Measurements from ENCODE around the gene FARS2. TPM values are rescaled to one million over a fixed set of nuclear protein-coding genes. Genes with fewer than 3 reads are reported as not detected.

FARS2 gene
- total and polyA plus RNA-seq, 2 donors (not counting 3 experiments of a cell fraction or from before 2014, with no cell fraction given): 20.2 to 20.5 TPM

DNA sequence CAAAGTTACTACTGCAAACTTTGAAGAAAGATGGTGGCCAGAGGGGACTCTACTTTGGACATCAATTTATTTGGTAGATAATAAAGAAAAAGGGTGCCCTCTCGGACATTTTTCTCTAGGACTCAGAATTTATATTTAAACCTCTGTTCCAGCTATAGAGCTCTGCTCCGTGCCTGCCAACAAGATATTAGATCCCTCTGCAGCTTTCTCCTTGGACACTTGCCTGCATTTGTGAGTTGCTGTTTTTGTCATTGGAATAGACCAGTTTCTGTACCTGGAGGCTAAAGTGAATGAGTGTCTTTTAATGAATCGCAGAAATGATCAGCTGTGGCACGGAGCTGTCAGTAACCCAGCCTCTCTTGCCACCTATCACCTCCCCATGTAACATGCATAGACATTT, 491.9 kb downstream of the FARS2 start:
- Histone ChIP-seq H3K36me3 (ENCODE audit: control insufficient read depth in 2 of 2, extremely low read depth in 1 of 2, insufficient read depth in 2 of 2, low read length in 2 of 2) (no peaks in the 10 kb centered on the region), H3K27ac (ENCODE audit: insufficient read depth, low read depth, low read length) (no peak overlapping the region), H4K20me1 (replicated peaks; ENCODE audit: control insufficient read depth, extremely low read depth, insufficient read depth, low read length) (no peaks in the 10 kb centered on the region), H3K27me3 (ENCODE audit: control insufficient read depth in 2 of 2, insufficient read depth in 2 of 2, low read length in 2 of 2) (no peaks in the 10 kb centered on the region), H3K9me3 (replicated peaks; ENCODE audit: control insufficient read depth, insufficient read depth, low read length) (peaks cover 2% of the 10 kb centered on the region), H3K79me2 (ENCODE audit: control insufficient read depth, insufficient read depth, low read length) (no peaks in the 10 kb centered on the region), H3K4me2 (ENCODE audit: insufficient read depth, low read length) (no peak overlapping the region), H3K4me1 (ENCODE audit: control insufficient read depth, extremely low read depth, insufficient read depth, low read length) (no peaks in the 10 kb centered on the region), H3K9ac (replicated peaks; ENCODE audit: extremely low read depth, insufficient read depth, low read length) (no peak overlapping the region), H3K9me1 (replicated peaks; ENCODE audit: control insufficient read depth, extremely low read depth, insufficient read depth, low read length) (peaks cover 3% of the 10 kb centered on the region), H3K4me3 (replicated peaks in 1 of 3; ENCODE audit: insufficient read depth in 1 of 3, low read depth in 1 of 3, low read length in 3 of 3) (no peak overlapping the region), H2AFZ (ENCODE audit: low read depth, low read length) (no peak overlapping the region)
- no peak for TF ChIP-seq POLR2A (IDR thresholded peaks at IDR 0.05; ENCODE audit: low read depth, low read length)
- TF ChIP-seq MYC (IDR thresholded peaks at IDR 0.05; ENCODE audit: low read depth, low read length): no peak
- no peak for TF ChIP-seq FOS (IDR thresholded peaks at IDR 0.05; ENCODE audit: borderline replicate concordance, insufficient read depth, low read length)
- no peak for TF ChIP-seq GATA2 (IDR thresholded peaks at IDR 0.05; ENCODE audit: insufficient read depth, insufficient read length, low read depth, low read length)
- no peak for TF ChIP-seq EZH2 (IDR thresholded peaks at IDR 0.05; ENCODE audit: borderline replicate concordance, low read depth, low read length, severe bottlenecking)
- TF ChIP-seq, protein P1, sequence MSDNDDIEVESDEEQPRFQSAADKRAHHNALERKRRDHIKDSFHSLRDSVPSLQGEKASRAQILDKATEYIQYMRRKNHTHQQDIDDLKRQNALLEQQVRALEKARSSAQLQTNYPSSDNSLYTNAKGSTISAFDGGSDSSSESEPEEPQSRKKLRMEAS (IDR thresholded peaks at IDR 0.05; ENCODE audit: insufficient read depth, insufficient read length): no peak
- TF ChIP-seq, protein P2, sequence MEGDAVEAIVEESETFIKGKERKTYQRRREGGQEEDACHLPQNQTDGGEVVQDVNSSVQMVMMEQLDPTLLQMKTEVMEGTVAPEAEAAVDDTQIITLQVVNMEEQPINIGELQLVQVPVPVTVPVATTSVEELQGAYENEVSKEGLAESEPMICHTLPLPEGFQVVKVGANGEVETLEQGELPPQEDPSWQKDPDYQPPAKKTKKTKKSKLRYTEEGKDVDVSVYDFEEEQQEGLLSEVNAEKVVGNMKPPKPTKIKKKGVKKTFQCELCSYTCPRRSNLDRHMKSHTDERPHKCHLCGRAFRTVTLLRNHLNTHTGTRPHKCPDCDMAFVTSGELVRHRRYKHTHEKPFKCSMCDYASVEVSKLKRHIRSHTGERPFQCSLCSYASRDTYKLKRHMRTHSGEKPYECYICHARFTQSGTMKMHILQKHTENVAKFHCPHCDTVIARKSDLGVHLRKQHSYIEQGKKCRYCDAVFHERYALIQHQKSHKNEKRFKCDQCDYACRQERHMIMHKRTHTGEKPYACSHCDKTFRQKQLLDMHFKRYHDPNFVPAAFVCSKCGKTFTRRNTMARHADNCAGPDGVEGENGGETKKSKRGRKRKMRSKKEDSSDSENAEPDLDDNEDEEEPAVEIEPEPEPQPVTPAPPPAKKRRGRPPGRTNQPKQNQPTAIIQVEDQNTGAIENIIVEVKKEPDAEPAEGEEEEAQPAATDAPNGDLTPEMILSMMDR (IDR thresholded peaks at IDR 0.05; ENCODE audit: extremely low read depth in 1 of 2, insufficient read depth in 1 of 2, low read depth in 1 of 2, low read length in 2 of 2): no peak
- TF ChIP-seq JUN (IDR thresholded peaks at IDR 0.05; ENCODE audit: borderline replicate concordance, insufficient read depth, insufficient read length, low read depth): no peak
- TF ChIP-seq POLR2AphosphoS5 (IDR thresholded peaks at IDR 0.05; ENCODE audit: insufficient read depth, low read depth, low read length): no peak
- ChIA-PET POLR2A (no interaction called here), CTCF (interaction anchor here (1.7 to 2.6 kb wide), 2 partner anchors 12 to 282 kb away, joined by 8 to 9 read pairs; no protein-coding TSS in a partner anchor)
- BruUV-seq (replicated peaks): no TSS peak
- dilution Hi-C loops (cut with MboI; ENCODE audit: extremely low pct_ligation_motif_present, low sequenced_read_pairs): no loop called here
- FAIRE-seq (no peak), DNase-seq (ENCODE audit: low read depth, low spot score) (no peak)
- intact Hi-C loops (cut with micrococcal nuclease): no loop called here
